Colon (tissue), 2 donors: Measurements from ENCODE around the gene H2AZ2.
"Not testable (repeated sequence)": the region's sequence is repeated elsewhere in the genome, so short reads cannot be mapped to it uniquely, and the experiment has no call there.

Source experiments
- FAIRE-seq: peaks from 2 replicates; lab custom pipeline; 2012; peaks lifted over from hg19 to GRCh38; lab: Jason Lieb, UNC
- donor health status: control.
- donor health status: control.

Gene H2AZ2

GRCh38 chr7:44814919-44815318, 33.0 kb downstream of the H2AZ2 start:
- no peak for FAIRE-seq

DNA sequence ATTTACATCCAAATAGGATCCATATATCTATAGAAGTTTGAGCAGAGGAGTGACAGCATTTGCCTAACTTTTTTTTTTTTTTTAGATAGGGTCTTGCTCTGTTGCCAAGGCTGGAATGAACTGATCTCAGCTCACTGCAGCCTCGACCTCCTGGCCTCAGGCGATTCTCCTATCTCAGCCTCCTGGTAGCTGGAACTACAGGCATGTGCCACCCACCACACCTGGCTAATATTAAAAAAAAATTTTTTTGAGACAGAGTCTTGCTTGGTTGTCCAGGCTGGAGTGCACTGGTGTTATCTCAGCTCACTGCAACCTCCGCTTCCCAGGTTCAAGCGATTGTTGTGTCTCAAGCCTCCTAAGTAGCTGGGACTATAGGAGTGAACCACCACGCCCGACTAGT, 36.3 kb downstream of the H2AZ2 start:
- FAIRE-seq: no peak

DNA sequence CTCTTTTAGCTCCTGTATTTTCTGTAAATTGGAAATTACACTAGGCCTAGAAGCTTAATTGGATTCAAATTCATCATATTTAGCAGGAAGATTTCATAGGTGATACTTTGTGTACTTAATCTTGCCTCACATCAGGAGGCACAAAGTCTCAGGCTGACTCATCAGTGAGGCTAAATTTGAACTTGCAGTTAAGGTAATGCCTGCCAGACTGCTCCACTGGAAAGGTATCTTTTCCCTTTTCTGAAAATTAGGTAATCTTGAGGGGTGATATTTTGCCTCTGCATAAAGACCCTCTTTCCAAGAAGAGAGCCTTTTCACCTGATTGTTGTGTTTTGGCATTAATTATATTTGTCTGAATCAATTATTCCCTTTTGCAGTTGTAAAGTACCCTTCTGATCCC, 36.8 kb downstream of the H2AZ2 start:
- no peak for FAIRE-seq

DNA sequence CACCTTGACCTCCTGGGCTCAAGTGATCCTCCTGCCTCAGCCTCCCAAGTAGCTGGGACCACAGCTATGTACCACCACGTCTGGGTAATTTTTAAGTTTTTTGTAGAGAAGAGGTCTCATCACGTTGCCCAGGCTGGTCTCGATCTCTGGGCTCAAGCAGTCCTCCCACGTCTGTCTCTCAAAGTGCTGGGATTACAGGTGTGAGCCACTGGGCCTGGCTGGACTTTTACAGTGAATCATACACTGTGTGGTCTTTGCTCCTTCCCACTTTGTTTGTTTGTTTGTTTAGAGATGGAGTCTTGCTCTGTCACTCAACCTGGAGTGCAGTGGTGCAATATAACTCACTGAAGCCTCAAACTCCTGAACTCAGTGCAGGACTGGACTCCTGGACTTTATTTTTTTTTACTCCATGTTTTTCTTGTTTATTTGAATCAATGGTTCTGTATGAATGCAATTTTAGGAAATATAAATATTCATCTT, 38.9 kb downstream of the H2AZ2 start:
- no peak for FAIRE-seq

DNA sequence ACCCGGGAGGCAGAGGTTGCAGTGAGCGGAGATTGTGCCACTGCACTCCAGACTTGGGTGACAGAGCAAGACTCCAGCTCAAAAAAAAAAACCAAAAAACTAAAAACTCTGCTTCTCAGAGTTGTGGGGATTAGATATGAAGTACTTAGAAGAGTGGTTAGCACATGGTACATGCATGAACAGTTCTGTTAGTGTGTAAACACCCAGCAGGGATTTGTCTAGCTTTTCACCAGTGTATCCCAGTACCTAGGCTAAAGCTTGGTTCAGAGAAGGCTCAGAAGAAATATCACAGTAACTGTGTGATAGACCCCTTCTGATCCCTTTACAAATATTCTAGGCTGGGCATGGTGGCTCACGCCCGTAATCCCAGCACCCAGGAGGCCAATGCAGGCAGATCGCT, 41.9 kb downstream of the H2AZ2 start:
- FAIRE-seq: no peak

- not testable (repeated sequence) for FAIRE-seq
Measured at GRCh38 chr7:44803828-44804519, 43.9 kb downstream of the H2AZ2 start.

DNA sequence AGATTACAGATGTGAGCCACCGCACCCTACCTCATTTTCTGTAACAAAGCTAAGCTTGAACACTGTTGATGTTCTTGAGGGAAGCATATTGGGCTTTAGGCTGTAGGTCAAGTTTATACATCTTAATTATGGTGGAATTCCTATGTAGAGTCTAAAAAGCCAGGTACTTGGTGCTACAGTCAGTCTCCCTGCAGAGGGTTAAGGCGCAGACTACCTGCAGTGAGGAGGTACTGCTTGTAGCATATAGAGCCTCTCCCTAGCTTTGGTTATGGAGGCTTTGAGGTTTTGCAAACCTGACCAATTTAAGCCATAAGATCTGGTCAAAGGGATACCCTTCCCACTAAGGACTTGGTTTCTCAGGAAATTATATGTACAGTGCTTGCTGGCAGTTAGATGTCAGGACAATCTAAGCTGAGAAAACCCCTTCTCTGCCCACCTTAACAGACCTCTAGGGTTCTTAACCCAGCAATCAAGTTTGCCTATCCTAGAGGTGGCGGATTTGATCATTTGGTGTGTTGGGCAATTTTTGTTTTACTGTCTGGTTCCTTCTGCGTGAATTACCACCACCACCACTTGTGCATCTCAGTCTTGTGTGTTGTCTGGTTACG, 45.4 kb downstream of the H2AZ2 start:
- no peak for FAIRE-seq

- no peak for FAIRE-seq
Measured at GRCh38 chr7:44801890-44802289, 46.0 kb downstream of the H2AZ2 start.

DNA sequence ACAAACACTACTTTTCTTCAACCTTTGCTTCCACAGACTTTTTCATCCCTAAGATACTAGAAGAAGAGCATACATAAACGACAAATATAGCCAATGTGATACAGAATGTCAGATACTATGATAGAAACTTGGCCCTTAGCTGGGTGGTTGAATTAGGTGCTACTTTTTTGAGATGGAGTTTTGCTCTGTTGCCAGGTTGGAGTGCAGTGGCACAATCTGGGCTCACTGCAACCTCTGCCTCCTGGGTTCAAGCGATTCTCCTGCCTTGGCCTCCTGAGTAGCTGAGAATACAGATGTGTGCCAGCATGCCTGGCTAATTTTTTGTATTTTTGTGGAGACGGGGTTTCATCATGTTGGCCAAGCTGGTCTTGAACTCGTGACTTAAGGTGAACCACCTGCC, 47.9 kb downstream of the H2AZ2 start:
- FAIRE-seq: no peak

- FAIRE-seq: no peak
Measured at GRCh38 chr7:44798649-44799305, 49.1 kb downstream of the H2AZ2 start.

GRCh38 chr7:44797329-44798258, 50.3 kb downstream of the H2AZ2 start:
- no peak for FAIRE-seq

- no peak for FAIRE-seq
Measured at GRCh38 chr7:44796504-44797328, 51.2 kb downstream of the H2AZ2 start, which contains the start of gene PPIA. TSS of gene PPIA (plus strand) at chr7:44796681. CDS start at chr7:44796725, 44 bp downstream.

GRCh38 chr7:44796034-44796503, 51.8 kb downstream of the H2AZ2 start:
- no peak for FAIRE-seq

DNA sequence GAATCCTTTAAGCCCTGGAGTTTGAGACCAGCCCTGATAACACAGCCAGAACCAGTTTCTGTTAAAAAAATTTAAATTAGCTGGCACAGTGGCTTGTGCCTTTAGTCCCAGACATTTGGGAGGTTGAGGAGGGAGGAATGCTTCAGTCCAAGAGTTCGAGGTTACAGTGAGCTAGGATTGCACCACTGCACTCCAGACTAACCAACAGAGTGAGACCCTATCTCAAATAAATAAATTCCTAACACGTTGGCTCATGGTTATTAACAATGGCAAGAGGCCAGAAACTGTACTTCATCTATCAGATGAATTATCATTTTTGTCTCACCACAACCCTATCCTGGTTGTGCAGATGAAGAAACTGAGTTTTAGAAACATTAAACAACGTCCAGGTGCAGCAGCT, 53.6 kb downstream of the H2AZ2 start:
- no peak for FAIRE-seq

DNA sequence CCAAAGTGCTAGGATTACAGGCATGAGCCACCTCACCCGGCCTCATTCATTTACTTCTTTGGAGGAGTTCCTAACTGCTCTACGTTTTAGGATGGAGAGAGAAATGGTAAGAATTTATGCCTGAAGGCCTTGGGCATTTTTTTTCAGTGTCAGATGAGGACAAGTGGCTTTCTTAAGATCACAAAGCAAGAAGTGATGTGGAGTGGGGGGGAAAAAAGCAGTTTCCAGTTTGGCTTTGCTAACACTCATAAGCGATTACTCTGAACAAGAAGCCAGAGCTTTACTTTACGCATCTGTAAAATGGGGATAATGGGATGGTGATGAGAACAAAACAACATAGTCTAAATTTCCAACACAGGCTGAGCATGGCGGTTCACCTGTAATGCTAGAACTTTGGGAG, 54.0 kb downstream of the H2AZ2 start:
- FAIRE-seq: no peak

DNA sequence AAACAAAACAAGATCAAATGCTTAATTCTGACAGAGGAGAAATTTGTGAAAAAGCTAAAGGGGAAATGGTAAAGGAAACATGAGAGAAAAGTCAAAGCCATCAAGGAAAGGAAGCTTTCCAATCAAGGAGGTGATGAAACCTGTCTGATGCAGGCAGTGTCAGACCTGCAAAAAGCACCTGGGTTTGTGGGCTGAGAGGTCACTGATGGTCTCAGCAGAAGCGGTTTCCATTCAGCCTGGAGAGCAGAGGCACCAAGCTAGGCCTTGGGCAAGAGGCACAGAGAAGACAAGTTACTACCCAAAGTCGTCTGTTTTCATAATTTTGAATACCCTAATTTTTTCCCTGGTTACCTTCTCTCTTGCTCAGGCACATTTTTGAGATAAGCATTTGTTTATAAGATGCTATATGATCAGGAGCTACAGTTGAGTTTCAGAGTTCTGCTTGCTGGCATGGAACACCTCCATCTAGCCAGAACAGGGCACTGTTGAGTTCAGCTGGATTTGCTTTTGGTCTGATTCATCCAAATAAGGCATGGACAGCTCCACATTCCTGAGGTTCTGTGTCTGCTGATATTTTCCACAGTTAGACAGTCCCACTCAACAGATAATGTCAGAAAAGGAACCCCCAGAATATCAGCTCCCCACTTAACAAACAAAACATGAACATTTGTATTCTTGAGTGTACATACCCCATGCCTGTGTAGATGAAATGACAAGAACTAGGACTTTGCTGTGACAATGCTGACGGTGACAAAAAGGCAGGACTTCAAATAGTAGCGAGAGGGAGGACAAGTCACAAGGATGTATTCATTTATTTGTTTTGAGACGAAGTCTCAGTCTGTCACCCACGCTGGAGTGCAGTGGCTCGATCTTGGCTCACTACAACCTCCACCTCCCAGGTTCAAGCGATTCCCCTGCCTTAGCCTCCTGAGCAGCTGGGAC, 56.3 kb downstream of the H2AZ2 start:
- no peak for FAIRE-seq

DNA sequence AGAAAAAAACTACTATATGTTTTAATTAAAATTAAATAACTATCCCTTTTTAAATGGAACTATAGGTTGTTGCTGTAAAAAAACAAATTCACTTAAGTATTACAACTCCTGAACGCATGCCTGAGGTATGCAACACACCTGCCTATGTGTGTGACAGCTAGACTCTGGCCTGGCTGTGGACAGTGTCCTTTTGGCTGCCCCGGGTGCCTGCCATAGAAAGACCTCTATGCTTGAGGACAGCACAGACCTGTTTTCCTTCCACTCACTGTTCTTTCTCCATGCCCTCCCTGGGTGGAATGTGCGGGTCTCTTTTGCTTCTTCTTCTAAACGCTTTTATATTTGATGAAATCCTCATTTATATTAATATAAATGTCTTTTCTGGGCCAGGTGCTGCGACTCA, 57.9 kb downstream of the H2AZ2 start:
- no peak for FAIRE-seq

GRCh38 chr7:44787762-44788161, 60.1 kb downstream of the H2AZ2 start:
- no peak for FAIRE-seq

DNA sequence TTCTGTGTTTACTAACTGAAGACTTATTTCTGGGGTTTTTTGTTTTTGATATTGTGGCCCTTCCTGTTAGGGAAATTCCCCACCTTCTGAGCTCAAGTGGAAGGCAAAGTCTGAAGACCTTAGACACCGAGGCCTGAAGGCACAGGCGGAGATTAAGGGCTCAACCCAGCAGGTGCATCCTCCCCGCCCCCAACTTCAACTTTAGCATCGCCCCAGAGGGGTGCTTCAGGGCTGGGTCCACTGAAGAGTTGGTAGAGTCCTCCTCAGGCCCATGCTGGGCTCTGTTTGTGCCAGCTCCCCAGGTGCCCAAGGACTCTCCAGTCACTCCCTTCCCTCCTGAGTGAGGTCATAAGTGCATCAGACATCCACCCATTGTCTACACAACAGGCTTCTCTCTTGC, 60.8 kb downstream of the H2AZ2 start:
- FAIRE-seq: no peak

DNA sequence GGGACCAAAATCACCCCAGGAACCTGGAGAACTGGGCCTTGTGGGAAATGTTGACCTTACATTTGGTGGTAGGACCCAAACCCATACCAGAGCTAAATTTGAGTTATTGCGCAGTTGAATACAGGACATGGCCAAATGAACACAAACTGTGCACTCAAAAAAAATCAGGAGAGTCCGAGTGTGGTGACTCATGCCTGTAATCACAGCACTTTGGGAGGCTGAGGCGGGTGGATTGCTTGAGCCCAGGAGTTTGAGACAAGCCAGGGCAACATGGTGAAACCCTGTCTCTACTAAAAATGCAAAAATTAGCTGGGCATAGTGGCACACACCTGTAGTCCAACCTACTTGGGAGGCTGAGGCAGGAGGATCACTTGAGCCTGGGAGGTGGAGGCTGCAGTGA, 62.7 kb downstream of the H2AZ2 start:
- FAIRE-seq: not testable (repeated sequence)
